Body of pancreas (tissue), 4 donors: ENCODE results near the gene PTPRN. TPM values are rescaled to one million over a fixed set of nuclear protein-coding genes. Genes with fewer than 3 reads are reported as not detected.

Experiments used
- ATAC-seq: fragments of 150-250 bp; one replicate; pipeline ENCODE4 v1.9.1; 2016
- DNase-seq, 4 donors: peaks; one replicate each; pipeline ENCODE4 v3.0.0-alpha.2; 2019
- H3K27ac ChIP-seq, 4 donors: fragments of 200-600 bp; sonication (generic); 1 replicate in 3 of 4; 2 replicates in 1 of 4; pipeline versions ENCODE4 v1.5.1 to v1.6.1; 2016 to 2019; ENCODE audit warnings: mild to moderate bottlenecking in 1 of 4, mixed read lengths in 1 of 4, moderate library complexity in 1 of 4
- H3K27me3 ChIP-seq, 2 donors: fragments of 200-600 bp; sonication (generic); one replicate each; pipeline ENCODE4 v1.6.0; 2016; ENCODE audit warnings: mild to moderate bottlenecking in 1 of 2
- H3K36me3 ChIP-seq, 2 donors: fragments of 200-600 bp; sonication (generic); replicated peaks in 1 of 2; 2 replicates each; pipeline ENCODE4 v1.5.1; 2016; ENCODE audit warnings: low read depth in 2 of 2; ENCODE audit not compliant: insufficient read depth in 1 of 2
- H3K4me1 ChIP-seq: fragments of 200-600 bp; sonication (generic); one replicate; pipeline ENCODE4 v1.6.0; 2016
- H3K4me3 ChIP-seq, 2 donors: fragments of 200-600 bp; sonication (generic); 1 replicate in 1 of 2; 2 replicates in 1 of 2; pipeline ENCODE4 v1.5.1; 2016 to 2019
- H3K9me3 ChIP-seq, 3 donors: fragments of 200-600 bp; sonication (generic); 1 replicate in 2 of 3; 2 replicates in 1 of 3; pipeline ENCODE4 v1.5.1; 2016
- POLR2A ChIP-seq, 3 donors: fragments of 450-650 bp; IDR thresholded peaks; one replicate each; pipeline ENCODE4 v1.6.1; 2016; ENCODE audit warnings: antibody characterized with exemption in 3 of 3, mild to moderate bottlenecking in 2 of 3
- WGBS, 2 donors: methylation state at CpG; one replicate each; pipeline ENCODE4 v1.1.5; 2017; 5-methylcytosine and 5-hydroxymethylcytosine counted together
- intact Hi-C: fragments of 100-400 bp; cut with DNase I; formaldehyde crosslinking; loops from one replicate; pipeline ENCODE4 v1.15.1; 2023
- total RNA-seq, 2 donors: library from RNA; depleted of rRNA; stranded (reverse); fragments of >200 nt; gene quantifications; one replicate each; pipeline ENCODE4 v1.1.0, GENCODE V29; 2016
- TF ChIP-seq, protein P1 (sequence below), 7 experiments: fragments of 450-650 bp in 4 of 7; fragments of 200-600 bp in 3 of 7; sonication (generic) in 3 of 7; IDR thresholded peaks; one replicate each; pipeline ENCODE4 v1.5.1; 2016 to 2019; ENCODE audit warnings: antibody characterized with exemption in 7 of 7

PTPRN gene
- total RNA-seq, 2 donors from 2014 or later: 18.7 to 19.8 TPM

DNA sequence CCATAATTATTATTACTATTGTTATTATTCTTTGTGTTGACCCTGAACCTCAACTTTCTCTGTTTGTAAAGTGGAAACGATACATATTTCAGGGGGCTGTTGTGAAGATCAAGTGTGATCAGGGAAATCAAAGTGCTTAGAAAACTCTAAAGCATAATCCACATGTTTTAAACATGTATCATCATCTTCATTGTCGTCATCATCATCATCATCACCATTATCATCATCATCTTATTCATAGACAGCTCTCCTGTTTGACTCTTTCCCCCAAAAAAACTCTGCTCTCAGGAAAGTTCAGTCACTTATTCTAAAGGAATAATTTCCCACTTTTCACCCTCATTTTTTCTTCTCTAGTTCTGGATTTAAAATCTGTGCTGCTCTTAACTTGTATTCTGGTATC is 5.0 kb downstream of the PTPRN start:
- intact Hi-C loops: loop anchor here (5.0 kb wide), 2 partner anchors 142 to 247 kb away; partner anchors contain the start of gene NHEJ1
- Histone ChIP-seq H3K4me3 (no peak overlapping the region), H3K36me3 (no peaks in the 10 kb centered on the region), H3K27me3 (peaks cover 0 to 10% of the 10 kb centered on the region in 2 donors), H3K9me3 (no peaks in the 10 kb centered on the region), H3K4me1 (no peaks in the 10 kb centered on the region), H3K27ac (no peak overlapping the region)
- TF ChIP-seq POLR2A (IDR thresholded peaks at IDR 0.05): no peak
- TF ChIP-seq, protein P1, sequence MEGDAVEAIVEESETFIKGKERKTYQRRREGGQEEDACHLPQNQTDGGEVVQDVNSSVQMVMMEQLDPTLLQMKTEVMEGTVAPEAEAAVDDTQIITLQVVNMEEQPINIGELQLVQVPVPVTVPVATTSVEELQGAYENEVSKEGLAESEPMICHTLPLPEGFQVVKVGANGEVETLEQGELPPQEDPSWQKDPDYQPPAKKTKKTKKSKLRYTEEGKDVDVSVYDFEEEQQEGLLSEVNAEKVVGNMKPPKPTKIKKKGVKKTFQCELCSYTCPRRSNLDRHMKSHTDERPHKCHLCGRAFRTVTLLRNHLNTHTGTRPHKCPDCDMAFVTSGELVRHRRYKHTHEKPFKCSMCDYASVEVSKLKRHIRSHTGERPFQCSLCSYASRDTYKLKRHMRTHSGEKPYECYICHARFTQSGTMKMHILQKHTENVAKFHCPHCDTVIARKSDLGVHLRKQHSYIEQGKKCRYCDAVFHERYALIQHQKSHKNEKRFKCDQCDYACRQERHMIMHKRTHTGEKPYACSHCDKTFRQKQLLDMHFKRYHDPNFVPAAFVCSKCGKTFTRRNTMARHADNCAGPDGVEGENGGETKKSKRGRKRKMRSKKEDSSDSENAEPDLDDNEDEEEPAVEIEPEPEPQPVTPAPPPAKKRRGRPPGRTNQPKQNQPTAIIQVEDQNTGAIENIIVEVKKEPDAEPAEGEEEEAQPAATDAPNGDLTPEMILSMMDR (IDR thresholded peaks at IDR 0.05): no peak
- DNase-seq (no peak), ATAC-seq (no peak)
- 32 to 40% methylated on average over 2 of the region's 2 CpGs for WGBS, 2 donors

DNA sequence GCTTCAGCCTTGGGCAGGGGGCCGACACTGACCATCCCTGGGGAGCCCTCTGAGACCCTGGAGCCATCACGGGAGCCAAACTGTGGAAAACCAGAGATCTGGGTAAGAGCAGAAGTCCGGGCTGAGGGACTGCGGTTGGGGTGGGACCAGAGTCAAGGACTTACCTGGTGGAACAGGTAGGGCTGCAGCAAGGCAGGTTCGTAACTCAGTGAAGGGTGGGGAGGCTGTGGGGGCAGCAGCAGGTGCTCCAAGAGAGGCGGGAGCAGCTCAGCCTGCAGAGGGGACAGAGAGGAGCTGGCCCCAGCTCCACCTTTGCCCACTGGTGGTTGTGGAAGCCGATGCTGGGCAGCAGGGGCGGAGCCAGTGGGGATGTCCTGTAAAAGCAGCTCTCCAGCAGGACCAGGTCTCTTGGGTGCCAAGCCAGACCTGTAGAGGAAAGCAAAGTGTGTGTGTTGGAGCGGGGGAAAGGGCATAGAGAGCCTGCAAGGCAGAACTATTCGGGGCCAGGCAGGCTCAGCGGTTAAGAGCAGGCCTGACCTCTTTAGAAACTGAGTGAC is 6.7 kb downstream of the PTPRN start:
- Histone ChIP-seq H3K36me3 (no peaks in the 10 kb centered on the region), H3K4me3 (no peak overlapping the region), H3K27me3 (no peaks in the 10 kb centered on the region), H3K27ac (no peak overlapping the region), H3K4me1 (peaks cover 6% of the 10 kb centered on the region), H3K9me3 (no peaks in the 10 kb centered on the region)
- ATAC-seq: no peak
- intact Hi-C loops: loop anchor here (5.0 kb wide), 2 partner anchors 140 to 245 kb away; partner anchors contain the start of gene NHEJ1
- DNase-seq: no peak
- no peak for TF ChIP-seq POLR2A (IDR thresholded peaks at IDR 0.05)
- TF ChIP-seq, protein P1 (IDR thresholded peaks at IDR 0.05): no peak
- WGBS, 2 donors: 40 to 44% methylated on average over 10 to 11 of the region's 11 CpGs

DNA sequence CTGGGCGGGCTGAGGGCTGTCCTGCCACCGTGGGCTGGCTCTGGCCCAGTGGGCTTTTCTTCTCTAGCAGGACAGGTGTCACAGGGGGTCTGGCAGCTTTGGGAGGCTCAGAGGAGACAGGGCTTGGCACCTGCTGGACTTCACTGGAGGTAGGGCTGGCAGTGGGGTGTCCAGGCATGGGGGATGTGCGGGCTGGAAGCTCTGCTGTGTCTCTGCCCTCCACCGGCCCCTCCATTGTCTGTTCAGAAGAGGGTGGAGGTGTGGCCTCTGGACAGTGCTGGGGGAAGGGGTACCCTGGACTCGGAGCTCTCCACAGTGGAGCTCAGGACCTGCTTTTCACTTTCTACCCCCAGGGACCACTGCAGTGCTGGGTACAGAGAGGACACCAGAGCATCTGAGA is 9.2 kb downstream of the PTPRN start:
- no peak overlapping the region for H3K27ac ChIP-seq
- TF ChIP-seq POLR2A (IDR thresholded peaks at IDR 0.05): no peak
- TF ChIP-seq, protein P1 (IDR thresholded peaks at IDR 0.05): no peak

DNA sequence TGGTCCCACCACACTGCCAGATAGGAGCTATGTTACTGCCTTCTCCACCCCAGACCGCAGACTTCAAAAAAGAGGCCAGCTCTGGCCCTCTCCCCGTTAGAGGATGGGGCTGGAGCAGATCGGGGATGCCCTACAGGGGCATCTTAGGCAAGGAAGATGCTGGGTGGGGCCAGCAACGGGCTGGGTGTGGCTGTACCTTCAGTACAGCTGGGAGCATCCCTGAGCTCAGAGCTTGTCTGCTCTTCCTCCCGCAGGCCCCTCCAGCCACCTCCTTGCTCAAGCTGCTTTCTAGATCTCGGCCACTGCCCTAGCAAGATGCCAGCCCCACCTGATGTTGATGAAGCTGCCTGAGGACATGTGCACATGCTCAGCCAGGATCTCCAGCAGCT is 9.8 kb downstream of the PTPRN start:
- no peaks in the 10 kb centered on the region for H3K27me3 ChIP-seq
- WGBS, 2 donors: 70 to 79% methylated on average over 5 to 6 of the region's 6 CpGs
- TF ChIP-seq POLR2A (IDR thresholded peaks at IDR 0.05): no peak
- TF ChIP-seq, protein P1 (IDR thresholded peaks at IDR 0.05): no peak
- no peak overlapping the region for H3K27ac ChIP-seq
- intact Hi-C loops: no loop called here
- DNase-seq (no peak), ATAC-seq (no peak)
- H3K36me3 ChIP-seq: no peaks in the 10 kb centered on the region
- no peak overlapping the region for H3K4me3 ChIP-seq
- H3K4me1 ChIP-seq: peaks cover 13% of the 10 kb centered on the region
- no peaks in the 10 kb centered on the region for H3K9me3 ChIP-seq

More for the DNA sequence above, 9.2 kb downstream of the PTPRN start:
- 57 to 67% methylated on average over 2 to 4 of the region's 5 CpGs for WGBS, 2 donors
- Histone ChIP-seq H3K4me3 (no peak overlapping the region), H3K36me3 (no peaks in the 10 kb centered on the region), H3K9me3 (no peaks in the 10 kb centered on the region), H3K4me1 (peaks cover 9% of the 10 kb centered on the region), H3K27me3 (no peaks in the 10 kb centered on the region)
- intact Hi-C loops: loop anchor here (5.0 kb wide), 2 partner anchors 138 to 243 kb away; partner anchors contain the start of gene NHEJ1
- ATAC-seq: no peak
- no peak for DNase-seq
